ENCODE data around the gene ID3. TPM values are rescaled to one million over a fixed set of nuclear protein-coding genes. Genes with fewer than 3 reads are reported as not detected.

The ID3 gene
- polyA plus RNA-seq, 3 donors = 1.1 to 31.1 (median 2.5) TPM

DNA sequence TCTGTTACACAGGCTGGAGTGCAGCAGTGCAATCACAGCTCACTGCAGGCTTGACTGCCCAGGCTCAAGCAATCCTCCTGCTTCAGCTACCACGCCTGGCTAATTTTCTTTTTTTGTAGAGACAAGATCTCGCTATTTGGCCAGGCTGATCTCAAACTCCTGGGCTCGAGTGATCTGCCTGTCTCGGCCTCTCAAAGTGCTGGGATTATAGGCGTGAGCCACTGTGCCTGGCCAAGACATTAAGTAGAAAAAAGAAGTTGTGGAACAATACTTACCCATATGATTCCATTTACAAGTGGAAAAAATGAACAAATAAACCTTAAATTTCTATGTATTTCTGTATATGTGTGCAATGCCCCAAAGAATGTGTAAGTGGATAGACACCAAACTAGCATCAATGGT lies 30.3 kb upstream of the ID3 start:
- Histone ChIP-seq H3K4me2 (replicated peaks; ENCODE audit: extremely low read depth, low read length, poor library complexity, severe bottlenecking) (no peak overlapping the region), H3K27me3 (ENCODE audit: control insufficient read depth in 2 of 2, insufficient read depth in 2 of 2, low read length in 2 of 2) (no peaks in the 10 kb centered on the region), H4K20me1 (ENCODE audit: insufficient read depth, low read length) (no peaks in the 10 kb centered on the region), H3K27ac (ENCODE audit: low read depth in 1 of 2, low read length in 2 of 2) (no peak overlapping the region), H2AFZ (ENCODE audit: insufficient read depth, low read depth, low read length, poor library complexity, severe bottlenecking) (no peak overlapping the region), H3K9me3 (replicated peaks in 1 of 2; ENCODE audit: control insufficient read depth in 1 of 2, insufficient read depth in 1 of 2, low read length in 2 of 2) (no peaks in the 10 kb centered on the region), H3K4me3 (replicated peaks in 1 of 3; ENCODE audit: low read depth in 2 of 3, low read length in 3 of 3) (no peak overlapping the region), H3K79me2 (ENCODE audit: insufficient read depth, low read length) (no peaks in the 10 kb centered on the region), H3K36me3 (replicated peaks in 1 of 2; ENCODE audit: control insufficient read depth in 1 of 2, insufficient read depth in 2 of 2, low read length in 2 of 2) (no peaks in the 10 kb centered on the region), H3K9ac (ENCODE audit: insufficient read depth, low read length, poor library complexity, severe bottlenecking) (no peak overlapping the region), H3K4me1 (ENCODE audit: control insufficient read depth in 1 of 2, insufficient read depth in 2 of 2, low read length in 2 of 2) (peaks cover 9 to 15% of the 10 kb centered on the region in 2 donors)
- TF ChIP-seq, protein P1, sequence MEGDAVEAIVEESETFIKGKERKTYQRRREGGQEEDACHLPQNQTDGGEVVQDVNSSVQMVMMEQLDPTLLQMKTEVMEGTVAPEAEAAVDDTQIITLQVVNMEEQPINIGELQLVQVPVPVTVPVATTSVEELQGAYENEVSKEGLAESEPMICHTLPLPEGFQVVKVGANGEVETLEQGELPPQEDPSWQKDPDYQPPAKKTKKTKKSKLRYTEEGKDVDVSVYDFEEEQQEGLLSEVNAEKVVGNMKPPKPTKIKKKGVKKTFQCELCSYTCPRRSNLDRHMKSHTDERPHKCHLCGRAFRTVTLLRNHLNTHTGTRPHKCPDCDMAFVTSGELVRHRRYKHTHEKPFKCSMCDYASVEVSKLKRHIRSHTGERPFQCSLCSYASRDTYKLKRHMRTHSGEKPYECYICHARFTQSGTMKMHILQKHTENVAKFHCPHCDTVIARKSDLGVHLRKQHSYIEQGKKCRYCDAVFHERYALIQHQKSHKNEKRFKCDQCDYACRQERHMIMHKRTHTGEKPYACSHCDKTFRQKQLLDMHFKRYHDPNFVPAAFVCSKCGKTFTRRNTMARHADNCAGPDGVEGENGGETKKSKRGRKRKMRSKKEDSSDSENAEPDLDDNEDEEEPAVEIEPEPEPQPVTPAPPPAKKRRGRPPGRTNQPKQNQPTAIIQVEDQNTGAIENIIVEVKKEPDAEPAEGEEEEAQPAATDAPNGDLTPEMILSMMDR (IDR thresholded peaks at IDR 0.05) = no peak
- peak overlapping the region in 1 of 7 donors; percentile 9 for H3K27ac Mint-ChIP-seq
- H3K4me3 Mint-ChIP-seq = no peak overlapping the region
- 67% methylated on average over 1 of the region's 5 CpGs for WGBS (ENCODE audit: insufficient coverage)
- no peak for DNase-seq
- H3K36me3 Mint-ChIP-seq = no peaks in the 10 kb centered on the region
- H3K27me3 Mint-ChIP-seq (ENCODE audit: low read depth in 3 of 3) = peaks cover 10 to 21% (median 11%) of the 10 kb centered on the region in 3 donors
- intact Hi-C loops (cut with micrococcal nuclease) = no loop called here
- peaks cover 28% of the 10 kb centered on the region for H3K4me1 Mint-ChIP-seq
- no peaks in the 10 kb centered on the region for H3K9me3 Mint-ChIP-seq

DNA sequence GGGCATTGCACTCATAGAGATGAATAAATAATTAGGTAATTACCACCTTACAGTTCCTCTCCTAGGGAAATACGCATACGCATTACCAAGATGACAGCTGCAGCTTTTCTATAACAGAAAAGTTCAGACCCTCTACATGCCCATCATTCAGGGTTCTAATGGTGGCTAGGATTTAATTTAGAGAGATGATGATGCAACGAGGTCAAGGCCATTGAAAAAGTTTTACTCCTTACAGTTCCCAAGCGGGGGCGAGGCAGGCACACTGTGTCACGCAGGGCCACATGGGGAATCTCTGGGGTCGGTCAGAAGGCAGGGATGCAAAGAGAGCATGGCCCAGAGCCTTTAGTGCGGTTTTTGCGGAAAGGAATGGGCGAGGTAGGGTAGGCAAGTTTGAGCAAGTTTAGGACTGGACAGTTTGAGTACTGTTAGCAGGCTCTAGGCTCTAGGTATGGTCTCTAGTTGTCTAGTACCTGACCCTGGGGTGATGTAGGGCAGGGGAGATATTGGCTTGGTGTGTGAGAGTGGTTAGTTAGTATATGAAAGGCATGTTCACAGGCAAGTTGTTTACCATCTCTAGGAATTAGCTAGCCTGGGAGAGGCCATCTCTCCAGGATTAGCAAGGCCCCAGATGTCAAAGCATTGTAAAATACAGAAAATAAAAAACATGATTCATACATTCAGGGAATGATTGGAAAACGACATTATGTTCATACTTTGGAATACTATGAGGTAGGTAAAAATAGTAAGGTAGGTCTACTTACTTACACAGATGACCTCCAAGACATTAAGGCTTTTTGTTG lies 29.6 kb upstream of the ID3 start:
- H3K27ac ChIP-seq (ENCODE audit: low read depth in 1 of 2, low read length in 2 of 2) = no peak overlapping the region
- H3K4me2 ChIP-seq (replicated peaks; ENCODE audit: extremely low read depth, low read length, poor library complexity, severe bottlenecking) = no peak overlapping the region
- Mint-ChIP-seq H3K4me1 (peaks cover 28% of the 10 kb centered on the region), H3K36me3 (no peaks in the 10 kb centered on the region), H3K9me3 (no peaks in the 10 kb centered on the region), H3K4me3 (no peak overlapping the region), H3K27ac (peak overlapping the region in 1 of 7 donors; percentile 9), H3K27me3 (ENCODE audit: low read depth in 3 of 3) (peaks cover 11 to 22% (median 11%) of the 10 kb centered on the region in 3 donors)
- H3K9me3 ChIP-seq (replicated peaks in 1 of 2; ENCODE audit: control insufficient read depth in 1 of 2, insufficient read depth in 1 of 2, low read length in 2 of 2) = no peaks in the 10 kb centered on the region
- no peak overlapping the region for H2AFZ ChIP-seq (ENCODE audit: insufficient read depth, low read depth, low read length, poor library complexity, severe bottlenecking)
- WGBS (ENCODE audit: insufficient coverage) = 84% methylated on average over 8 of the region's 11 CpGs
- peaks cover 9 to 15% of the 10 kb centered on the region in 2 donors for H3K4me1 ChIP-seq (ENCODE audit: control insufficient read depth in 1 of 2, insufficient read depth in 2 of 2, low read length in 2 of 2)
- no peak overlapping the region for H3K4me3 ChIP-seq (replicated peaks in 1 of 3; ENCODE audit: low read depth in 2 of 3, low read length in 3 of 3)
- DNase-seq = no peak
- no peaks in the 10 kb centered on the region for H4K20me1 ChIP-seq (ENCODE audit: insufficient read depth, low read length)
- H3K79me2 ChIP-seq (ENCODE audit: insufficient read depth, low read length) = no peaks in the 10 kb centered on the region
- TF ChIP-seq, protein P1 (IDR thresholded peaks at IDR 0.05) = no peak
- H3K9ac ChIP-seq (ENCODE audit: insufficient read depth, low read length, poor library complexity, severe bottlenecking) = no peak overlapping the region
- H3K36me3 ChIP-seq (replicated peaks in 1 of 2; ENCODE audit: control insufficient read depth in 1 of 2, insufficient read depth in 2 of 2, low read length in 2 of 2) = no peaks in the 10 kb centered on the region
- no peaks in the 10 kb centered on the region for H3K27me3 ChIP-seq (ENCODE audit: control insufficient read depth in 2 of 2, insufficient read depth in 2 of 2, low read length in 2 of 2)
- intact Hi-C loops (cut with micrococcal nuclease) = no loop called here

Measured in CD14-positive monocyte (primary cell).